ENCODE measurements around the gene CLTC. TPM values are rescaled to one million over a fixed set of nuclear protein-coding genes. Genes with fewer than 3 reads are reported as not detected.
A peak's percentile ranks its signal among the peaks of the same experiment; 100 is the strongest.
"Not testable (repeated sequence)": the region's sequence is repeated elsewhere in the genome, so short reads cannot be mapped to it uniquely, and the experiment has no call there.

The CLTC gene
- total and polyA plus RNA-seq, 2 of the 4 experiments (the other 2 are of a cell fraction) = 181 to 641 TPM

DNA sequence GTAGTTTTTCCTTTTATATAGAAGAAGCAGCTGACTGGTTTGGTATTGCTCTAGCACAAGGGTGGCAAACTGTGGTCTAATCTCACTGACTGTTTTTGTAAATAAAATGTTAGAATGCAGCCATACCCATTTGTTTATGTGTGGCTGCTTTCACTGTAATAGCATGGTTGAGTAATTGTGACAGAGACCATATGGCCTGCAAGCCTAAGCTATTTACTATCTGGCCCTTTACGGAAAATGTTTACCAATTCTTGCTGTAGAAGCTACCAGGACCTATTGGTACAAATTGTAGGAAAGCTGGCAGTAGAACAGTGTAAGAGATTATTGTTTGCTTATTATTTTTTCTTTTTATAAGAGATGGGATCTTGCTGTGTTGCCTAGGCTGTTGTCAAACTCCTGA lies 35.5 kb upstream of the CLTC start:
- dilution Hi-C loops (cut with HindIII; ENCODE audit: low sequenced_read_pairs, unreplicated experiment); BruUV-seq (replicated peaks); H4K20me1 ChIP-seq (ENCODE audit: insufficient read depth, low read length); POLR2A ChIA-PET (ENCODE audit: unreplicated experiment); H3K4me1 ChIP-seq (ENCODE audit: control insufficient read depth, insufficient read depth, low read length); in situ Hi-C loops (cut with MboI; ENCODE audit: low sequenced_read_pairs); H2AK5ac ChIP-seq (ENCODE audit: low read depth, low read length); H3K36me3 ChIP-seq (ENCODE audit: control insufficient read depth, insufficient read depth, low read length); H2BK5ac ChIP-seq (ENCODE audit: low read depth, low read length, poor library complexity, severe bottlenecking); H4K5ac ChIP-seq (ENCODE audit: low read depth, low read length); H4K91ac ChIP-seq (ENCODE audit: insufficient read depth, low read depth, low read length); H3K9me3 ChIP-seq (ENCODE audit: control insufficient read depth, insufficient read depth, low read length); H3K27ac ChIP-seq (ENCODE audit: insufficient read depth, low read length); H2AFZ ChIP-seq (replicated peaks; ENCODE audit: low read length, poor library complexity); H2BK20ac ChIP-seq (ENCODE audit: low read depth, low read length); H3K27me3 ChIP-seq (ENCODE audit: control insufficient read depth, insufficient read depth, low read length); H3K14ac ChIP-seq (replicated peaks; ENCODE audit: low read depth, low read length); H3K4me3 ChIP-seq (ENCODE audit: insufficient read depth, low read depth, low read length); DNase-seq; H2BK120ac ChIP-seq (ENCODE audit: low read depth, low read length); H3K56ac ChIP-seq (ENCODE audit: extremely low read depth, insufficient read depth, low read length); H3K18ac ChIP-seq (ENCODE audit: low read depth, low read length); H3K9ac ChIP-seq (ENCODE audit: low read depth, low read length); H3K4me2 ChIP-seq (ENCODE audit: low read depth, low read length); H3K9me1 ChIP-seq (ENCODE audit: insufficient read depth, low read length); CTCF ChIA-PET; intact Hi-C loops (cut with micrococcal nuclease); H3K23ac ChIP-seq (ENCODE audit: low read depth, low read length); H2AK9ac ChIP-seq (replicated peaks; ENCODE audit: low read depth, low read length, poor library complexity); H2BK15ac ChIP-seq (ENCODE audit: low read depth, low read length); H4K8ac ChIP-seq (ENCODE audit: low read depth in 2 of 2, low read length in 2 of 2); H3K4ac ChIP-seq (ENCODE audit: low read depth, low read length); H3K79me1 ChIP-seq (ENCODE audit: low read depth in 1 of 2, low read length in 2 of 2): not testable (repeated sequence)
- WGBS, 2 experiments (ENCODE audit: extremely low coverage in 2 of 2, insufficient read length in 1 of 2) = no CpG with 5 or more reads among the region's 1 CpG
- peak; percentile 95 for ATAC-seq (ENCODE audit: low read depth)
